NCI-H2081 treated with DMSO at 0.1 percent for 48 hours (cell line): Measurements from ENCODE around the gene PHF21B.
"Not testable (repeated sequence)": the region's sequence is repeated elsewhere in the genome, so short reads cannot be mapped to it uniquely, and the experiment has no call there.

Experiments
- DNase-seq: peaks from one replicate; lab custom pipeline; 2025; lab: John Stamatoyannopoulos, UW

Gene PHF21B

DNA sequence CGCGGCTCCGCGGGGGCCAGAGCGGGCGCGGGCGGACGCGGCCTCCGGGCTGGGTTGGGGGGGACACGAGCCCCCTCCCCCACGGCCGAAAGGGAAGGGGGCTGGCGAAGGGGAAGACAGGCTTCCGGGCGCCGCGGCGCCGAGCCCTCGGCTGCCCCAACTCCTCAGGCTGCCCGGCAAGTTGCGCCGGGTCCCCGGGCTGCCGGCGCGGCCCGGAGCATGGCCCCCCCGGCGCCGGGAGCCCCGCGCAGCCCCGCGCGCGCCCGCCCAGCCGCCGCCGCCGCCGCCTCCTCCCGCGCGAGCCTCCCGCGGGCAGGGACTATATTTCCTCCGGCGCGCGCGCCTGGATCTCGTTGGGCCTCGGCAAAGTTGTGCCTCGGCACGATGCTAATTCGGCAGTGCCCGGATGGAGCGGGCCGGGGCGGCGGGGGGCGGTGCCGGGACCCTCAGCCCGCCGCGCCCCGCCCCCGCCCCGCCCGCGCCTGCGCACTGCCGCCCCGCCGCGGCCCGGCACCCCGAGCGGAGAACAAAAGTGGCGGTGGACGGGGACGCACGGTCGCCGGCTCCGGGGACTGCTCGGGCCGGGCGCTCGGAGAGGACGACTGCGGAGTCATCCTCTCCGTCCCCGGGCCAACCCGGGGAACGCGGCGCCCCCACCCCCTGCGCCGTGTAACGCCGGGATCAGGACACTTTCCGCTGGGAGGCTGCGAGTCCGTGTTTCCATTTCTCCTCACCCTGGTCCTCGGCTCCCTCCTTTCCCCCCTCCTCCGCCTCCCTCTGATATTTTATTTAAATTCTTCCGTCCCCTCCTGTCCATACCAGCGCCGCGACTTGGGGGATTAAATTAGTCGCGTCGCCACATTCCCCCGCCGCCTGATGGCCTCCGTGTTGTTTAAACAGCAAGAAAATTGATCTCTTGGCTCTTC, at the start of gene PHF21B:
Gene PHF21B (minus strand): TSS at position 400 of the 926 bp plus-strand sequence. CDS start 456 bp downstream, outside the sequence.
- DNase-seq: no peak

DNA sequence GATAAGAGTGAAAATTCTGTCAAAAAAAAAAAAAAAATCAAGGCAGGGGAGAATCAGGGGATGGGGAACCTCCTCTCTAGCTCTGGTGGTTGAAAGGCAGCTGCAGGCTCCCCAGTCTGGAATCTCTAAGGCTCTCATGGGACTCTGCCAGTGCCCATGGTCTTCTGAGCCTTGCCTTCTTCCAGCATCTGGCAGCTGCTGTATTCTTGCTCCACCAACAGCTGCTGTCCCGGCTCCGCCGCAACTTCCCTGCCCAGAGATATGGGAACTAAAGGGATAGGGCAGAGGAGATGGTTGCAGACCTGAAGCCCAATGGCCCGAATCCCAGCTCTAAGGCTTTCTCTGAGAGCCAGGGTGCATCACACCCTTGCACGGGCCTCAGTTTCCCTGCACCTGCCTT, 49.5 kb upstream of the PHF21B start:
- no peak for DNase-seq

DNA sequence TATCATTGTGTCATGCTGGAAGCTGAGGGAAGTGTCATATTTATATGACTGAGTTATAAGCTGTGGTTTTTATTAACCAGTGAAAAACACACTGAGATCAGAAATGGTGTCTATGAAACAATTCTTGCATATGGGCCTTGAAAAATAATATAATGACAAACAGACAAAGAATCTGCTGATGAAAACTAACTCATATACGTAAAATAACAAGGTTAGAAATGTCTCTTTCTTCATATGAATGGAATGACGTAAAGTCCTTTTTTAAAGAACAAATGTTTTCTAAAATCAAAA, 48.8 kb upstream of the PHF21B start:
- no peak for DNase-seq

DNA sequence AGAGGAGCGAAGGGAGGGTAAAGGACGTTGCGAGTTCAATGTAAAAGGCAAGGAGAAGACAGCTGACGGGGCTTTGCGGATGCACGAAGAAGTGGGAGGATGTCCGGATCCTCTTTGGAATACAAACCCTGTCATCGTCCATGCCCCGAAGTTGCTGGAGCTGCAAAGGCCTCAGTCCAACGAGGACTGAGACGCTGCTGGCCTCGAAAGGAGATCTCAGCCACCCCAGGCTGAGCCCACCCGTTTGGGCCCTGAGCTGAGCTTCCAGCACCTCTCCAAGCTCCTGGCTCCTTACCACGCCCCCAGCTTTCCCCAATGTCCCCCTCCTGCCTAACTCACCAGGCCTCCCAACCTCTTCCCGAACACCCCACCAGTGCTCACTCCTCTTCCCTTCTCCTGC, 46.1 kb upstream of the PHF21B start:
- no peak for DNase-seq

DNA sequence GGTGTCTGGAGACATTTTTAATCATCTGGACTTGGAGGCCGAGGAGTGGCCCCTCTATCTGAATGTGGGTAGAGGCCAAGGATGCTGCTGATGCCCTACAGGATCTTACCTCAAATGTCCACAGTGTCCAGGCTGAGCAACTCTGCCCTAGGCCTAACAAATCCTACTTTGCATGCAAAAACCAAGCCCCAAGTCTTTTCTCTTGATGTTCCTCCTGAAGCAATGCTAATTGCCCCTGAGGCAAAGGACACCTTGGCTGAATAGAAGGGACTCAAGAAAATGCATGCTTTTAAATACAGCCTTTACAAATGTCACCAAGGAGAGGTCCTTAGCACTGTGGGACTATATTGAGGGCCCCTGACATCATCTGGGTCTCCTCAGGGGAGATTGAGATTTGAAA, 43.8 kb upstream of the PHF21B start:
- DNase-seq: no peak

DNA sequence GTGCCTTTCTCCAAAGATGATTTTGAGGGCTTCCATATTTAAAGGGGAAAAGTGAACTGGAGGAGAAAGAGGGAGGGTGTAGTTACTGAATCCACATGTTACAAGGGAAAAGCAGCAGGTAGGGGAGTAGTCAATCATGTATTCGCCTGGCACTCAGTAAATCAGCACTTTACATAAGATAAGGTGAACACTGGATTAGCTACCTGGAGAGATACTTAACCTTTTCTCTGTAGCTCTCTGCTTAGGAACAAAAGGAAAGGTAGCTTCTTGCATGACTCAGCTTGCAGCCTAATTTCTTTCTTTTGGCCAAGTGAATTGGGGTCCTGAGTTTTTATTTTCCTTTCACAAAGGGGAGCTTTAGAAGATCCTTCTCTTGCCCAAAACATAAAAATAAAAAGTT, 43.3 kb upstream of the PHF21B start:
- DNase-seq: no peak

DNA sequence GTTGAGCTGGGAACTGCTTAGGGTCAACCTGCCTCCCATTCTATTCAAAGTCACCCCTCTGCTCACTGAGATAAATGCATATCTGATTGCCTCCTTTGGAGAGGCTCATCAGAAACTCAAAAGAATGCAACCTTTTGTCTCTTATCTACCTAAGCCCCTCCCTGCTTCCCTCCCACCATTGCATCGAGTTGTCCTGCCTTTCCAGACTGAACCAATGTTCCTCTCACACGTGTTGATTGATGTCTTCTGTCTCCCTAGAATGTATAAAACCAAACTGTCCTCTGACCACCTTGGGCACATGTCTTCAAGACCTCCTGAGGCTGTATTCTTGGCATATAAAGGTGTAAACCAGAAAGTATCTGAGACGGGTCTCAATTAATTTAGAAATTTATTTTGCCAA, 42.9 kb upstream of the PHF21B start:
- DNase-seq: not testable (repeated sequence)

DNA sequence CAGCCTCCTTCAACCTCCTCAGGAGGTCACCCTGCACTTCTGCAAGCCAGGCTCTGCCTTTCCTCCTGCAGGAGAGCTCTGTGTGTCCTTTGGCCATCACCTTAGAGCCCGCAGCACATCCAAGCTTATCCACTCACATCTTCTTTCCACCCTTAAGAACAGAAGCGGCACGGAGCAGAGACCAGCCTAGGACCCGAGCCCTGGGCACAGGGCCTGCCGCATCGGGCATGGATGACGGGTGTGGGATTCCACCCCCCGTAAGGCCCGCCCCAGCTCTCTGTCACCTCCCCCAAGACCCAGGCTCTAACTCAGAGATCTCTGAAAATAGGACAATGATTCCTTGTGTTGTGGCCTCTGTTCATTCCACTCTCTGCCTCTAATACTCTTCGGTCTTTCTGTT, 42.1 kb upstream of the PHF21B start:
- DNase-seq: no peak

DNA sequence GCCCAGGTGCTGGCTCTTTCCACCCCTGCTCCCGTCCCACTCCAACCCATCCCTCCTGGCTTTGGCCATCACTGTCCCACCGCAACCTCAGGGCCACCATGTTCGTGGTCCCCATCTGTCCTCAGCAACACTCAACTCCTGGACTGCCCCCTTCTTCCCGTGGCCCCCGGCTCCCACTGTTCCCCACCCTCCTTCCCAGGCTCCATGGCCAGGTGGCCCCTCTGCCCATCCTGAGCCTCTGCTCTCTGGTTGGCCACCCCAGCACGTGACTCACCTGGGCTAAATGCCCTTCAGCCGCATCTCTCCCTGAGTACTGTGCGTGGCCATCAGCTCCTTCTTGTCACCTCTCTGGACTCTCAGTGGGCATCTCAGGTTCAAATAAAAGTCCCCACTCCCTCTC, 41.6 kb upstream of the PHF21B start:
- no peak for DNase-seq

DNA sequence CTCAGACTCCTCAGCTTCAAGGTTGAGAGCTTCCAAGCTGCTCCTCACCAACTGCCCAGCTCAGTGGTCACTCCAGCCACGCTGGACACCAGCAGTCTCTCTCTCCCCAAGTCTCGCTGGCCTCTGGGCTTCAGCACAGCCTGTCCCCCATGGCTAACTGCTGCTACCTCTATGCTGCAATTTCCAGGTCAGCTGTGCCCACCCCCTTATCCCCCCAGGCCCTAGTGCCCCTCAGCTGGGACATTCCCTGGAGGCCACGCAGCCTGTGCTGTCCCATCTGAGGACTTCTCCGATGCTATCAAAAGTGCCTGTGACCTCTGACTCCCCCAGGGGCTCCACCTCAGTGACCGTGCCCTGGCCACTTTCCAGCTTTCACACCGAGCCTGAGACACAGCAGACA, 37.5 kb upstream of the PHF21B start:
- DNase-seq: no peak

DNA sequence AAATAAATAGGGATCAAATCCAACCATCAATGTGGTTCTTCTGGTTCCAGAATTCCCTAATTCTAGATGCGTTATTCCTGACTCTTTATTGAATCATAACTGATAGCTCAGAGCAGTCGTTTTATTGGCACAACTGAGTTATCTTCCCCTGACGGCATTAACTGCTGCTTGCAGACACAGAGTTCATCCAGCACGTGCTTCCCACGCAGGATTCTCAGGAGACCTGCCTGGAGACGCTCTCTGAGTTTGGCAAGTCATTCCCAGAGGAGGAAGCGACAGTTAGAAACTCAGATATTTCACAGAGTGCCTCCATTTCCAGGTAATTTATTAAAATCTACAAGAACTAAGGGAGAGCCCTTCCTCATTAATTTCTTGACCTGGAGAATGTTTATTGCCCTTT, 35.4 kb upstream of the PHF21B start:
- DNase-seq: no peak

DNA sequence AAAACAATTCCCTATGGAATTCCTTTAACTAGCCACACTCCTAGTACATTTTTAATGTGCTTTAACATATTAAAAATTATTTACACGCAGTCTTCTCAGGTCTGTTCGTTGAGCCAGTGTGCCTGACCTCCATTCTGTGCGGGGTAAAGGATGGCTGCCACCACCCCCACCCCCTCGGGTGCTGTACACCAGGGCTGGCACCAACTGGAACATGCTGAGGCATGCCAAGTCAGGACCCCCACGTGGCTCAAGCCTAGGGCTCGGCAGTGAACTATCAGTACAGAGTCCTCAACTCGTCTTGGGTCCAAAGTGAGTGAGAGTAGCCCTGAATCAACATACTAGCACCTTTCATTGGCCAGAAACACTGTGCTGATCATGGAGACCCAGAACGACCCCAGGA, 32.5 kb upstream of the PHF21B start:
- DNase-seq: no peak

DNA sequence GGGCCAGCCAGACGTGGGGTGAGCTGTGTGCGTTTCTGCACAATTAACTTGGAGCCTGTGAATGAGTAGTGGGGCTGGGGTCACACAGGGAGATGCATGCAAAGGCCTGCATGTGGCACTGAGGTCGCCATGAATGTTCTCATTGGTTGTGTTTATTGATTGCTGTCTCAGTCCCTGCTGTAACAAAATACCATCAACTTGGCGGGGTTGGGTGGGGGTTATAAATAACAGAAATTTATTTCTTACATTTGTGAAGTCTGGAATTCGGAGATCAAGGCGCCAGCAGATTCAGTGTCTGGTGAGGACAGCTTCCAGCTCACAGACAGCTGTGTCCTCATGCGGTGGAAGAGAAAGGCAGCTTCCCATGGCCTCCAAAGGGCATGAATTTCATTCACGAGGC, 29.3 kb upstream of the PHF21B start:
- DNase-seq: no peak

DNA sequence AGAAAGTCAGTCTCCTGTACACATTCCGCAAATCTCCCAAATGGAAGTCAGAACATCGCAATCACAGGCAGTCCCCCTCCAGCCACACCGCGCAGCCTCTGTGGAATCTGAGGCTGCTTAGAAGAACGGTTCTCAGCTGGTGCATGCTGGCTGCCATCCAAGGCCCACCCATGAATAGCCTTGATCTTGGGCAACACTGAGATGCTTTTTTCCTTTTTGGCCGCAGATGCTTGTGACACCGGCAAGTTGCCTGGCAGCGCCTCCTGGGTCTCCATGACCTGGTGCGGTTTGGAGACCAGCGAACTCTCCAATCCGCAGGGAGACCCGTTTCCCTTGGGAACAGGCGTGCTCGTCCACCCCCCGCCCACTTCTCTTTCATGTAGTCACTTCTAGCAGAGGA, 26.3 kb upstream of the PHF21B start:
- no peak for DNase-seq

DNA sequence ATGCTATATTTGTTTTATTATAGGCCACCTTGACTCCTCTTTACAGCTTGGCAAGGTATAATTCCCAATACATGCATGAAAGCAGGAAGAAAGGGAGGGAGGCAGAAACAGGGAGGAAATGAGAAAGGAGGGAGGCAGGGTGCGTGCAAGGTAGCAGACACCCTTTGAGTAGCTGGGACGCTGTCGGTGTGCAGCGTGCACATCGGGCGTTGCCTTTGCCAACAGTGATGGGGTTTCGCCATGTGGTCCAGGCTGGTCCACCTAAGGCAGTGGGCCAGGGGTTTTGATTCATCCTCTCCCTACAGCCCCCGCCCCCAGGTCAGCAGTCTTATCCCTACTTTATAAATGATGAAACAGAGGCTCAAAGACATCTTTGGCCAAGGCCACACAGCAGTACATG, 25.0 kb upstream of the PHF21B start:
- no peak for DNase-seq

DNA sequence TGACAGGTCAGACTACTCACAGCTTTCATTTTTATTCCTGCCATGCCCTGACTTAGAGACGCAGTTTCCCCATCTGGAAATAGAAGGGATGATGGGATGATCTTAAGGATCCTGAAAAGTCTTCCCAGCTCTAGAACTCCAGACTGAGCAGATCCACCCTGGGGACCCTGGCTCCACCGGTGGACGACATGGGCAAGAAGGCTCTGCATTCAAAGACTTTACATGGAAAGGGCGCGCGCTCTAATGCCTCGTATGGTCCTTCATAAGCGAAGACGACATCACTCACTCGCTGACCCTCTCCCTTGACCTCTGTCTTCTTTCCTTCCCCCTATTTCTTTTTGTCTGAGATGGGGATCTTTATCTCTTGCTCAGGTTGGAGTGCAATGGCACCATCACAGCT, 24.4 kb upstream of the PHF21B start:
- DNase-seq: no peak

DNA sequence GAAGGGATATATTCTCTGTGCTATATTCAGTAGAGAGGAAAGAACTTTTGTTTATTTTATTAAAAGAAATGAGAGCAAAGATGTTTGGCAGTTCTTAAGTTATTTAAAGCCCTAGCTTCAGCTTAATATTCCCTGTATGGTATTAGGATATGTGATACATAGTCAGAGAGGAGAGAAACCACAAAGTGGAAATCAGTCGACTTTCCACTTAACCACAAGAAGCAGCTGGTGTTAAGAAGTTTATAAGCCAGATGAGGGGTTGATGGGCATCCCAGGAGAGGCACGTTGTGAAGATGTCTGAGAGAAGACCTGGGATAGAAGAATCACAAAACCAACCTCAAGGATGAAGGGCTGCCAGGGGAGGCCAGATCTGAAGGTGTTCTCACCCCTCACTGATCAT, 23.3 kb upstream of the PHF21B start:
- no peak for DNase-seq

DNA sequence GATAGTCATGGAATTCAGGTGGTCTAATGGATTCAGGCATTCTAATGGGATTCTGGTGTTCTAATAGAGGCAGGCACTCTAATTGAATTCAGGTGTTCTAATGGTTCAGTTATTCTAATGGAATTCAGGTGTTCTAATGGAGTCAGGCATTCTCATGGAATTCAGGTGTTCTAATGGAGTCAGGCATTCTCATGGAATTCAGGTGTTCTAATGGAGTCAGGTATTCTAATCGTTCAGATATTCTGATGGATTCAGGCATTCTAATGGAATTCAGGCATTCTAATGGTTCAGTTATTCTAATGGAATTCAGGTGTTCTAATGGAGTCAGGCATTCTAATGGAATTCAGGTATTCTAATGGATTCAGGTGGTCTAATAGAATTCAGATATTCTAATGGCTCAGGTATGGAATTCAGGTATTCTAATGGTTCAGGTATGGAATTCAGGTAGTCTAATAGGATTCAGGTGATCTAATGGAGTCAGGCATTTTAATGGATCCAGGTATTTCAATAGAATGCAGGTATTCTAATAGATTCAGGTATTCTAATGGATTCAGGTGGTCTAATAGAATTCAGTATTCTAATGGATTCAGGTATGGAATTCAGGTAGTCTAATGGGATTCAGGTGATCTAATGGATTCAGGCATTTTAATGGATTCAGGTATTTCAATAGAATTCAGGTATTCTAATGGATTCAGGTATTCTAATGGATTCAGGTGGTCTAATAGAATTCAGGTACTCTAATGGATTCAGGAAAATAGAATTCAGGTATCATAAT, 22.0 kb upstream of the PHF21B start:
- DNase-seq: no peak

DNA sequence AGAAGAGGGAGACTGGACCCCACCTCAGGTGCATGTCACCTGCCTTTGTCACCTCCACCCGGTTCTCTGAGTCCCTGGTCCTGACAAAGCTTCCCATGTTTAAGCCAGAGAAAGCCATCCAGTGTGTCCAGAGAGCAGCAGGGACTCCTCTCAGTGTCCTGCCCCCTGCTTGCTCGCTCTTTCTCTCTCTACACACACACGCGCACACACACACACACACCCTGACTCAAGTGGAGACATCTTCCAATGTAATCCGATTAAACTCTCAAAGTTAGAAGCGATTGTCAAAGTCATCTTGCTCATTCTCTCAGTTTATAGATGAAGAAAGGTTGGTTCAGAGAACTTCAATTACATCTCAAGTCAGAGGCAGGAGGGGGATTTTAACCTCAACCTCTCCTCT, 19.7 kb upstream of the PHF21B start:
- no peak for DNase-seq

DNA sequence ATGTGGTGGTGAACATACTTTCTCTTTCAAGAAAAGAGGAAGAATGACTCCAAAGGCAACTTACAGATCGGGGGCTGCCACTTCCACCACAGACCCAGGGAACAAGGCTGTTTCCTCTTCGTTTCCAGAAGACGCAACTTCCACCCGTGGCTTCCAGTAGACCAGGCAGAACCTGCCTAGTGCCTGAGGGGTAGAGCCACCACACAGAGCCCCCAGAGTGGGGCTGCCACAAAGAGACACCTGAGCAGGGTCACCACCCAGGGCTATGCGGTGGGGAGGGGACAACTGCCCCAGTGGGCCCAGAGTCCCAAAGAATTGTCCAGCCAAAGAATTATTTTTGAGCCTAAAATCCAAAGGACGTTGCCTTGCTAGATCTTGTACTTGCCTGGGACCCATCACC, 16.7 kb upstream of the PHF21B start:
- DNase-seq: no peak

DNA sequence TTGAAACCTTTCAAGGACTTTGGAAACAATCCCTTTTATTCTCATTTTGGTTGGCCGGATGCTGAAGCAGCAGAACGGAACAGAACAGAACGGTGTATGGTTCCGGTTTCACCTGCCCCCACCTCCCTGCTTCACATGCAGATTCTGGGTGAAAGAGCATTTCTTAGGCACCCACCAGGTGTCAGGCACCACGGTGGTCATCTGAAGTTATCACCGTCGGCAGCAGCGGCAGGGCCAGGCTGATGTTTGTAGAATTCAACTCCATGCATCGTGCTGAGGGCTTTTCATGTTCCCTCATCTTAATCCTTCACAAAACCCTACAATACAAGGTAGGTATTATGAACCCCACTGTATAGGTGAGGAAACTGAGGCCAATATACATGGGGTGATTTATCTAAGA, 13.6 kb upstream of the PHF21B start:
- no peak for DNase-seq

DNA sequence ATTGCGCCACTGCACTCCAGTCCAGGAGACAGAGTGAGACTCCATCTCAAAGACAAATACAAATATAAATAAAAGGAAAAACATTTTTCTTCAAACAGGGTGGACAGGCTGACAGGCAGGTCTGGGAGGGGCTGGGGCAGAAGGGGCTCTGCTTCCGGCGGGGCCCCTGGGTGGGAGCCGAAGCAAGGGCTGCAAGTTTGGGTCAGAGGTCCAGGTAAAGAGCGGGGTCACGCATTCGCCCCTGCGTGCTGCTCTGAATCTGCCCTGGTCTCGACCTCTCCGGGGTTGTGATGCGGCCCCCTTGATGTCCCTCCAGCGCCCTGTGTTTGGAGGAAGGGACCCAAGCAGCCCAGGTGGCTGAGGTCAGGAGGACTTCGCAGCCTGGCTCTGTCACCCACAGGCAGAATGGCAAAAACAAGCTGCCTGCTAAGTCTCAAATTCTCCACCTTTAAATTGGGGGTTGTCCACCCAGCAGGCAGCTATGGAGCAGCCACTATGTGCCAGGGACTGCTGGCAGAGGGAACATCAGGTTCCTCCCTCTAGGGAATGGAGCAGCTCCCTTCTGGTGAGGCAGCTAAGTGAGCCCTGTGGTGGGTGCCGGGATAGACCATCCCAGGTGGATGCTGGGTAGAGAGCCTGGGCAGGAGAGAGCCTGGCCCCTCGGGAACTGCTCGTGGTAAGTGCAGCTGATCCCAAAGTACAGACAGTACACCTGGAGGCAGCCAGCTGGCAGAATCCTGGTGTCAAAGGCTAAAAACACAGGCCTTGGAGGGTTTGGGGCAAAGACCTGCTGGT, 10.3 kb upstream of the PHF21B start:
- no peak for DNase-seq

DNA sequence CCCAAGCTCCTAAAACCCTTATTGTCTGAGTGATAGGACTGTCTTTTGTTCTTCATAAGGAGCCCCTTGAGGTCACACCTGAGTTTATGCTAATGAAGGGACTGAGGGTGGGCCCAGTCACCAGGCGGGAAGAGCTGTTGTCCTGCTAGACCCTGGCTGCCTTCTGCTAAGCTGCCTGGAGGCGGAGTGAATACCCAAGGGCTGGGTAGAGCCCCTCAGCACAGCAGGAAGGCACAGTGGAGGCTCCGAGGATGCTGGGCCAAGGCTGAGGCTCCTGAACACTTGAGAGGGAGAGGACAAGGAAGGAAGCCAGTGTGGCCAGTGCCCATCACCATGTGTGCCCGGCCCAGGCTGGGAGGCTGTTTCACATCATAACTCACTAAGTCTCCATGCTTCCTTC, 4.8 kb upstream of the PHF21B start:
- no peak for DNase-seq
